ENCODE data around the gene TMA16.
"Not testable (repeated sequence)": the region's sequence is repeated elsewhere in the genome, so short reads cannot be mapped to it uniquely, and the experiment has no call there.

TMA16 gene

GRCh38 chr4:163523791-163524365 is 29.4 kb downstream of the TMA16 start:
- DNase-seq: no peak

GRCh38 chr4:163525982-163526381 is 31.5 kb downstream of the TMA16 start:
- no peak for DNase-seq

GRCh38 chr4:163527172-163527571 is 32.7 kb downstream of the TMA16 start:
- no peak for DNase-seq

GRCh38 chr4:163528653-163529052 is 34.2 kb downstream of the TMA16 start:
- no peak for DNase-seq

GRCh38 chr4:163534056-163534455 is 39.6 kb downstream of the TMA16 start:
- no peak for DNase-seq

- DNase-seq: no peak
Measured at GRCh38 chr4:163535657-163536056, 41.2 kb downstream of the TMA16 start.

- DNase-seq: no peak
Measured at GRCh38 chr4:163536091-163536490, 41.6 kb downstream of the TMA16 start.

GRCh38 chr4:163537114-163537513 is 42.6 kb downstream of the TMA16 start:
- DNase-seq: no peak

GRCh38 chr4:163538820-163539219 is 44.3 kb downstream of the TMA16 start:
- not testable (repeated sequence) for DNase-seq

GRCh38 chr4:163540448-163540847 is 46.0 kb downstream of the TMA16 start:
- DNase-seq: no peak

GRCh38 chr4:163540977-163541376 is 46.5 kb downstream of the TMA16 start:
- DNase-seq: no peak

GRCh38 chr4:163542275-163542674 is 47.8 kb downstream of the TMA16 start:
- DNase-seq: no peak

- peak; percentile 9 to 43 for DNase-seq
Measured at GRCh38 chr4:163544407-163545038, 50.0 kb downstream of the TMA16 start.

- peak in 1 of 2 donors; percentile 28 for DNase-seq
Measured at GRCh38 chr4:163548481-163549243, 54.2 kb downstream of the TMA16 start.

GRCh38 chr4:163550869-163551267 is 56.4 kb downstream of the TMA16 start:
- no peak for DNase-seq

GRCh38 chr4:163553146-163553545 is 58.7 kb downstream of the TMA16 start:
- DNase-seq: no peak

- DNase-seq: peak in 1 of 2 donors; percentile 41
Measured at GRCh38 chr4:163554870-163555465, 60.5 kb downstream of the TMA16 start.

- peak in 1 of 2 donors; percentile 46 for DNase-seq
Measured at GRCh38 chr4:163556177-163556576, 61.7 kb downstream of the TMA16 start.

- DNase-seq: no peak
Measured at GRCh38 chr4:163556650-163557391, 62.3 kb downstream of the TMA16 start.

GRCh38 chr4:163558539-163559044 is 64.1 kb downstream of the TMA16 start:
- peak in 1 of 2 donors; percentile 56 for DNase-seq

GRCh38 chr4:163562496-163562895 is 68.0 kb downstream of the TMA16 start:
- no peak for DNase-seq

GRCh38 chr4:163563592-163563991 is 69.1 kb downstream of the TMA16 start:
- no peak for DNase-seq

GRCh38 chr4:163564221-163564720 is 69.8 kb downstream of the TMA16 start:
- DNase-seq: no peak

Measured in bone marrow (tissue), 2 donors.